Fibroblast of pulmonary artery (primary cell): ENCODE measurements around the gene PLXNC1.

Experiments used
- DNase-seq: peaks from one replicate; pipeline ENCODE4 v3.0.0-alpha.2; 2010; ENCODE audit warnings: low read depth
- H3K4me3 ChIP-seq: replicated peaks from 2 replicates; pipeline ENCODE4 v1.5.1; 2011; ENCODE audit warnings: low read depth, mild to moderate bottlenecking, control low read depth, low read length, moderate library complexity
- CTCF ChIP-seq: IDR thresholded peaks from 2 replicates; pipeline ENCODE4 v1.5.1; 2011; ENCODE audit warnings: mild to moderate bottlenecking, control low read depth, low read length, inconsistent platforms; ENCODE audit errors: missing control alignments

Gene PLXNC1

GRCh38 chr12:94195483-94195882, 47.1 kb downstream of the PLXNC1 start:
- DNase-seq, result no peak
- TF ChIP-seq CTCF, result peak; percentile 5
- H3K4me3 ChIP-seq, result no peak overlapping the region

- H3K4me3 ChIP-seq, result no peak overlapping the region
- no peak for TF ChIP-seq CTCF
- DNase-seq, result no peak
These were observed 50.1 kb downstream of the PLXNC1 start for GRCh38 chr12:94198469-94198868.

- no peak for DNase-seq
- no peak for TF ChIP-seq CTCF
- no peak overlapping the region for H3K4me3 ChIP-seq
These were observed 50.5 kb downstream of the PLXNC1 start for GRCh38 chr12:94198872-94199271.

- no peak overlapping the region for H3K4me3 ChIP-seq
- DNase-seq, result no peak
- TF ChIP-seq CTCF, result no peak
These were observed 51.7 kb downstream of the PLXNC1 start for GRCh38 chr12:94200069-94200468.

GRCh38 chr12:94200695-94201094, 52.3 kb downstream of the PLXNC1 start:
- TF ChIP-seq CTCF, result no peak
- no peak overlapping the region for H3K4me3 ChIP-seq
- DNase-seq, result no peak

- no peak for DNase-seq
- TF ChIP-seq CTCF, result no peak
- no peak overlapping the region for H3K4me3 ChIP-seq
These were observed 54.1 kb downstream of the PLXNC1 start for GRCh38 chr12:94202245-94203180.

GRCh38 chr12:94203181-94203546, 54.8 kb downstream of the PLXNC1 start:
- no peak for TF ChIP-seq CTCF
- DNase-seq, result no peak
- H3K4me3 ChIP-seq, result no peak overlapping the region
